ENCODE data around the gene CHST11. TPM values are rescaled to one million over a fixed set of nuclear protein-coding genes. Genes with fewer than 3 reads are reported as not detected.

CHST11 gene
- total RNA-seq, 2 experiments from 2014 or later = 53.4 to 53.6 TPM

- H3K9me3 ChIP-seq (ENCODE audit: control insufficient read depth in 1 of 2, insufficient read depth in 1 of 2, low read length in 2 of 2) = no peaks in the 10 kb centered on the region
- DNase-seq (no peak), ATAC-seq (ENCODE audit: poor library complexity) (no peak)
- ChIA-PET POLR2A (interaction anchor here (1.2 to 2.8 kb wide), 2 partner anchors 23 to 220 kb away, joined by 3 to 14 read pairs; no protein-coding TSS in a partner anchor), CTCF (interaction anchor here (0.8 kb wide), 1 partner anchor 51 kb away, joined by 3 read pairs; no protein-coding TSS in a partner anchor)
- H3K27ac ChIP-seq (ENCODE audit: low read depth in 1 of 2, low read length in 2 of 2) = no peak overlapping the region
- no peaks in the 10 kb centered on the region for H3K36me3 ChIP-seq (ENCODE audit: insufficient read depth, low read length)
- H3K36me3 Mint-ChIP-seq (ENCODE audit: low read depth) = no peaks in the 10 kb centered on the region
- H3K4me1 ChIP-seq (ENCODE audit: insufficient read depth, low read length) = peaks cover 50% of the 10 kb centered on the region
- intact Hi-C loops (cut with DNase I, micrococcal nuclease) = no loop called here
- H3K9me3 Mint-ChIP-seq = no peaks in the 10 kb centered on the region
- no peak for TF ChIP-seq CTCF (IDR thresholded peaks at IDR 0.05)
- H3K27me3 ChIP-seq (ENCODE audit: control insufficient read depth in 1 of 2, insufficient read depth in 2 of 2, low read length in 2 of 2) = no peaks in the 10 kb centered on the region
- H3K27ac Mint-ChIP-seq = peak overlapping the region; percentile 89
- H3K27me3 Mint-ChIP-seq = no peaks in the 10 kb centered on the region
- H3K4me3 ChIP-seq (ENCODE audit: low read length) = no peak overlapping the region
- H3K4me1 Mint-ChIP-seq (ENCODE audit: low read depth) = peaks cover 79% of the 10 kb centered on the region
- H3K4me3 Mint-ChIP-seq = no peak overlapping the region
Measured at GRCh38 chr12:104718304-104718929, 261.7 kb downstream of the CHST11 start.

DNA sequence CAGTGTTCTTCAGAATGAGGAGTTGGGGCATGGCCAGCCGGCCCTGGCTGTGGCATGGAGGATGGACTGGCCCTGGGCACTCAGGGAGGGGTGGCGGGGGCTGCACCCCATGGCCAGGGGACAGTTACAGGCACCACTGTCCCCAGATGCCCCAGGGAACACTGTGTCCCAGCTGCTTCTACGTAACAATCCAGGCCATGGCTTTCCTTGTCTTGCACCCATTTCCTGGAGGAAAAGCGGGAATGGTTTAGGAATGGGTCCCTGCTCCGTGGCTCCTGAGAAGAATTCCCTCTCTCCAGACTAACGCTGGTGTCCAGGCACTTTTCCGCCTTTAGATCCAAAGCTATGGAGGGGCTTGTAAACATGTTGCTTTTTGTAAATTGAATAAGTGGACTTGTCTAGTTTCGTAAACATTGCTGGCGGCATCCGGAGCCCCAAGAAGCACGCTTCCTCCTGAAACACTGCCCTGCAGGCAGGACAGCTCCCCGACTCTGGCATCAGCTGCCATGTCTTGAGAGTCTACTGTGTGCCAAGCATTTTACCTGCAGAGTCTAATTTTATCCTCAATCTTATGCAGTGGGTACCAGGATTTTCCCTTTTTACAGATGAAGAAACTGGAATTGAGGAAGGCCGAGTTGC is 263.1 kb downstream of the CHST11 start:
- POLR2A ChIA-PET = interaction anchor here (0.8 to 2.8 kb wide), 16 partner anchors 8 to 582 kb away, joined by 3 to 15 read pairs (median 3); partner anchors contain the start of genes APPL2, CHST11, NFYB and WASHC4
- Mint-ChIP-seq H3K4me3 (peak overlapping the region; percentile 73), H3K9me3 (no peaks in the 10 kb centered on the region), H3K27me3 (no peaks in the 10 kb centered on the region), H3K4me1 (ENCODE audit: low read depth) (peaks cover 75% of the 10 kb centered on the region), H3K27ac (peak overlapping the region; percentile 89), H3K36me3 (ENCODE audit: low read depth) (no peaks in the 10 kb centered on the region)
- H3K27me3 ChIP-seq (ENCODE audit: control insufficient read depth in 1 of 2, insufficient read depth in 2 of 2, low read length in 2 of 2) = no peaks in the 10 kb centered on the region
- H3K4me3 ChIP-seq (ENCODE audit: low read length) = peak overlapping the region; percentile 54
- intact Hi-C loops (cut with DNase I, micrococcal nuclease) = loop anchor here in 1 of 2 experiments (2.0 to 5.0 kb wide), 4 partner anchors 25 to 263 kb away; partner anchors contain the start of gene CHST11
- H3K9me3 ChIP-seq (ENCODE audit: control insufficient read depth in 1 of 2, insufficient read depth in 1 of 2, low read length in 2 of 2) = no peaks in the 10 kb centered on the region
- H3K27ac ChIP-seq (ENCODE audit: low read depth in 1 of 2, low read length in 2 of 2) = peak overlapping the region; percentile 77 to 87
- CTCF ChIA-PET = interaction anchor here (0.6 to 1.4 kb wide), 4 partner anchors 25 to 252 kb away, joined by 3 to 4 read pairs (median 4); no protein-coding TSS in a partner anchor
- peak; percentile 23 for ATAC-seq (ENCODE audit: poor library complexity)
- peak in 4 of 14 experiments; percentile 3 to 33 (median 18) for DNase-seq
- TF ChIP-seq CTCF (IDR thresholded peaks at IDR 0.05) = no peak
- peaks cover 51% of the 10 kb centered on the region for H3K4me1 ChIP-seq (ENCODE audit: insufficient read depth, low read length)
- H3K36me3 ChIP-seq (ENCODE audit: insufficient read depth, low read length) = no peaks in the 10 kb centered on the region

- ChIA-PET CTCF (interaction anchor here (0.8 to 1.4 kb wide), 3 partner anchors 25 to 237 kb away, joined by 3 to 4 read pairs (median 3); partner anchors contain the start of gene SLC41A2), POLR2A (interaction anchor here (0.8 to 2.8 kb wide), 15 partner anchors 8 to 582 kb away, joined by 3 to 15 read pairs (median 3); partner anchors contain the start of genes CHST11, EID3, NFYB and WASHC4)
- Histone ChIP-seq H3K27me3 (ENCODE audit: control insufficient read depth in 1 of 2, insufficient read depth in 2 of 2, low read length in 2 of 2) (no peaks in the 10 kb centered on the region), H3K4me3 (ENCODE audit: low read length) (peak overlapping the region; percentile 54), H3K9me3 (ENCODE audit: control insufficient read depth in 1 of 2, insufficient read depth in 1 of 2, low read length in 2 of 2) (no peaks in the 10 kb centered on the region), H3K4me1 (ENCODE audit: insufficient read depth, low read length) (peaks cover 49% of the 10 kb centered on the region), H3K27ac (ENCODE audit: low read depth in 1 of 2, low read length in 2 of 2) (peak overlapping the region; percentile 77 to 87), H3K36me3 (ENCODE audit: insufficient read depth, low read length) (no peaks in the 10 kb centered on the region)
- Mint-ChIP-seq H3K27me3 (no peaks in the 10 kb centered on the region), H3K4me1 (ENCODE audit: low read depth) (peaks cover 72% of the 10 kb centered on the region), H3K4me3 (peak overlapping the region; percentile 73), H3K36me3 (ENCODE audit: low read depth) (no peaks in the 10 kb centered on the region), H3K9me3 (no peaks in the 10 kb centered on the region), H3K27ac (peak overlapping the region; percentile 89)
- no peak for TF ChIP-seq CTCF (IDR thresholded peaks at IDR 0.05)
- intact Hi-C loops (cut with DNase I, micrococcal nuclease) = loop anchor here in 1 of 2 experiments (2.0 to 5.0 kb wide), 4 partner anchors 26 to 264 kb away; partner anchors contain the start of gene CHST11
- peak; percentile 52 to 93 (median 64) for DNase-seq
- ATAC-seq (ENCODE audit: poor library complexity) = peak; percentile 78
Measured at GRCh38 chr12:104720339-104721038, 263.7 kb downstream of the CHST11 start.

Data from CD4-positive, alpha-beta T cell (primary cell).